ENCODE results near the gene RAB5B. TPM values are rescaled to one million over a fixed set of nuclear protein-coding genes. Genes with fewer than 3 reads are reported as not detected.

Gene RAB5B
- total RNA-seq, 1 donor from 2014 or later: 34.4 TPM

DNA sequence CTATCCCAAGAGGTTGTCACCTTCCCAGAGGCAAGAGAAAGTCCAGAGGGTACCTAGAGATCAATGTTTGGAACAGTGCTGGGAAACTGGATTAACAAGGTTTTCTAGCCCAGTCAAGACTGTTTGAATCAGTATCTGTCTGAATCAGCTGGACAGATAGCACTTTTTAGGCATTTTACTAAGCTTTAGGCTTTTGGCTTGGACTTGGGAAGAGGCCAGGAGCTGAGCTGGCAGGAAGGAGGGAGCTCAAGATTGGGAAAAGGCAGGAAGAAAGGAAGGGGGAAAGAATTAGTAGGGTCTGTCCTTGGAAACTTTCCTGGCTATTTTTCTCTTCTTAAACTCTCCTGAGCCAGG is 55.3 kb downstream of the RAB5B start:
- no peaks in the 10 kb centered on the region for H3K9me3 ChIP-seq (ENCODE audit: control insufficient read depth in 3 of 3, low read length in 3 of 3)
- no peaks in the 10 kb centered on the region for H3K27me3 ChIP-seq (ENCODE audit: control insufficient read depth in 3 of 3, insufficient read depth in 3 of 3, low read length in 3 of 3)
- no peaks in the 10 kb centered on the region for H3K4me1 ChIP-seq (ENCODE audit: control insufficient read depth in 3 of 3, insufficient read depth in 3 of 3, low read length in 3 of 3)
- no peak overlapping the region for H3K9ac ChIP-seq (ENCODE audit: low read depth in 1 of 3, low read length in 3 of 3)
- no peak overlapping the region for H3K4me3 ChIP-seq (ENCODE audit: low read length in 3 of 3)
- no peak overlapping the region for H3K27ac ChIP-seq (ENCODE audit: low read depth, low read length)
- peaks cover 26 to 49% (median 38%) of the 10 kb centered on the region in 3 donors for H3K36me3 ChIP-seq (ENCODE audit: control insufficient read depth in 3 of 3, insufficient read depth in 3 of 3, low read length in 3 of 3)

DNA sequence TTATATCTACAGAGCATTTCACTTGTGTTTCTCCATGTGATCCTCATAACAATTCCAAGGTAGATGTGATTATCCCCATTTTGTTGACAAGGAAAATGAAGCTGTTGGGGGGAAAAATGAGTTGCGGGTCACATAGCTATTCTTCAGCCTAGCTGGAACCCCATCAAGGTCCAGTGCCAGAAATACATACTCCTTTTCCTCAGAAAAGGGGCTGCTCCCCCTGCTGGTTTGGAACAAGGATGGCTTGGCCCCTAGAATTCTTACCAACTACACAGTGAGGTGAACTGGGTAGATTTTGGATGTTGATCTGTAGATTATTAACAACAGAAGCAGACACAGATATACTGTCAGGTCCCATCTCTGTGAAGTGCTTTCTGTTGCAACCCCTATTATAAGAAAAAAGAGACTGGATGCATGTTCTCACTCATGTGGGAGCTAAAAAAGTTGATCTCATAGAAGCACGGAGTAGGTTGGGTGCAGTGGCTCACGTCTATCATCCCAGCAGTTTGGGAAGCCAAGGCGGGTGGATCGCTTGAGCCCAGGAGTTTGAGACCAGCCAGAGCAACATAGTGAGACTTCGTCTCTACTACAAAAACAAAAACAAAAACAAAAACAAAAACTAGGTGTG is 55.9 kb downstream of the RAB5B start:
- Histone ChIP-seq H3K4me3 (ENCODE audit: low read length in 3 of 3) (no peak overlapping the region), H3K9ac (ENCODE audit: low read depth in 1 of 3, low read length in 3 of 3) (no peak overlapping the region), H3K9me3 (ENCODE audit: control insufficient read depth in 3 of 3, low read length in 3 of 3) (no peaks in the 10 kb centered on the region), H3K27ac (ENCODE audit: low read depth, low read length) (no peak overlapping the region), H3K36me3 (ENCODE audit: control insufficient read depth in 3 of 3, insufficient read depth in 3 of 3, low read length in 3 of 3) (peaks cover 31 to 54% (median 41%) of the 10 kb centered on the region in 3 donors), H3K4me1 (ENCODE audit: control insufficient read depth in 3 of 3, insufficient read depth in 3 of 3, low read length in 3 of 3) (no peaks in the 10 kb centered on the region), H3K27me3 (ENCODE audit: control insufficient read depth in 3 of 3, insufficient read depth in 3 of 3, low read length in 3 of 3) (no peaks in the 10 kb centered on the region)

DNA sequence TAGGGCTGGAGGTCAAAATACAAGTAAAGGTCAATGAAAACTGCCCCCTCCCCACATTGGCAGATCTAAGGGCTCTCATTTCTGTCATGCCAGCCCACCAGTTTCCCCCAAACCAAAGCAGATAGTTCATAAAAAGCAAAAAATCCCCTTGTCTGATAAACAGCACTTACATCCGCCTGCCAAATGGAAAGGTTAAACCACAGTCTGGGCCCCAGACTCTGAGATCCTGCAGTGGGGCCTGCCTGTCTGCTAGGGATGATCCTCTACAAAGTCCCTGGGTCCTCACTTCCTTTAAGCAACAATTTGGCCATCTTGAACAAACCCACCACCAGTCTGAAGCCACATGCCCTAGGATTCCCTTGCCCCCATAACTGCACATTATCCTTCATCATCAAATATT is 58.1 kb downstream of the RAB5B start:
- Histone ChIP-seq H3K27ac (ENCODE audit: low read depth, low read length) (no peak overlapping the region), H3K4me3 (ENCODE audit: low read length in 3 of 3) (no peak overlapping the region), H3K9ac (ENCODE audit: low read depth in 1 of 3, low read length in 3 of 3) (no peak overlapping the region), H3K36me3 (ENCODE audit: control insufficient read depth in 3 of 3, insufficient read depth in 3 of 3, low read length in 3 of 3) (peaks cover 34 to 61% (median 43%) of the 10 kb centered on the region in 3 donors), H3K9me3 (ENCODE audit: control insufficient read depth in 3 of 3, low read length in 3 of 3) (no peaks in the 10 kb centered on the region), H3K27me3 (ENCODE audit: control insufficient read depth in 3 of 3, insufficient read depth in 3 of 3, low read length in 3 of 3) (no peaks in the 10 kb centered on the region), H3K4me1 (ENCODE audit: control insufficient read depth in 3 of 3, insufficient read depth in 3 of 3, low read length in 3 of 3) (no peaks in the 10 kb centered on the region)

DNA sequence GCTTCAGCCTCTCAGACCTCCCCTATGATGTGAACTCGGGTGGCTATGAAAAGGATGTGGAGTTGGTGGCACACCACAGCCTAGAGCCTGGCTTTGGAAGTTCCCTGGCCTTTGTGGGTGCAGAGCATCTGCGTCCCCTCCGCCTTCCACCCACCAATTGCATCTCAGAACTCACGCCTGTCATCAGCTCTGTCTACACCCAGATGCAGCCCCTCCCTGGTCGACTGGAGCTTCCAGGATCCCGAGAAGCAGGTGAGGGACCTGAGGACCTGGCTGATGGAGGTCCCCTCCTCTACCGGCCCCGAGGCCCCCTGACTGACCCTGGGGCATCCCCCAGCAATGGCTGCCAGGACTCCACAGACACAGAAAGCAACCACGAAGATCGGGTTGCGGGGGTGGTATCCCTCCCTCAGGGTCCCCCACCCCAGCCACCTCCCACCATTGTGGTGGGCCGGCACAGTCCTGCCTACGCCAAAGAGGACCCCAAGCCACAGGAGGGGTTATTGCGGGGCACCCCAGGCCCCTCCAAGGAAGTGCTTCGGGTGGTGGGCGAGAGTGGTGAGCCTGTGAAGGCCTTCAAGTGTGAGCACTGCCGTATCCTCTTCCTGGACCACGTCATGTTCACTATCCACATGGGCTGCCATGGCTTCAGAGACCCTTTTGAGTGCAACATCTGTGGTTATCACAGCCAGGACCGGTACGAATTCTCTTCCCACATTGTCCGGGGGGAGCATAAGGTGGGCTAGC is 60.9 kb downstream of the RAB5B start:
- Histone ChIP-seq H3K4me3 (ENCODE audit: low read length in 3 of 3) (no peak overlapping the region), H3K9me3 (ENCODE audit: control insufficient read depth in 3 of 3, low read length in 3 of 3) (no peaks in the 10 kb centered on the region), H3K27ac (ENCODE audit: low read depth, low read length) (no peak overlapping the region), H3K27me3 (ENCODE audit: control insufficient read depth in 3 of 3, insufficient read depth in 3 of 3, low read length in 3 of 3) (no peaks in the 10 kb centered on the region), H3K9ac (ENCODE audit: low read depth in 1 of 3, low read length in 3 of 3) (no peak overlapping the region), H3K4me1 (ENCODE audit: control insufficient read depth in 3 of 3, insufficient read depth in 3 of 3, low read length in 3 of 3) (peaks cover 0 to 5% (median 0%) of the 10 kb centered on the region in 3 donors), H3K36me3 (ENCODE audit: control insufficient read depth in 3 of 3, insufficient read depth in 3 of 3, low read length in 3 of 3) (peaks cover 30 to 44% (median 34%) of the 10 kb centered on the region in 3 donors)

DNA sequence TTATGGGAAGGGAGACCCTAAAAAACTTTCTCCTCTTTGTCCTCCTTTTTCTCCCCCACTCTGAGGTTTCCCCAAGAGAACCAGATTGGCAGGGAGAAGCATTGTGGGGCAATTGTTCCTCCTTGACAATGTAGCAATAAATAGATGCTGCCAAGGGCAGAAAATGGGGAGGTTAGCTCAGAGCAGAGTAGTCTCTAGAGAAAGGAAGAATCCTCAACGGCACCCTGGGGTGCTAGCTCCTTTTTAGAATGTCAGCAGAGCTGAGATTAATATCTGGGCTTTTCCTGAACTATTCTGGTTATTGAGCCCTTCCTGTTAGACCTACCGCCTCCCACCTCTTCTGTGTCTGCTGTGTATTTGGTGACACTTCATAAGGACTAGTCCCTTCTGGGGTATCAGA is 63.3 kb downstream of the RAB5B start:
- Histone ChIP-seq H3K9me3 (ENCODE audit: control insufficient read depth in 3 of 3, low read length in 3 of 3) (no peaks in the 10 kb centered on the region), H3K9ac (ENCODE audit: low read depth in 1 of 3, low read length in 3 of 3) (no peak overlapping the region), H3K4me1 (ENCODE audit: control insufficient read depth in 3 of 3, insufficient read depth in 3 of 3, low read length in 3 of 3) (peaks cover 3 to 5% (median 4%) of the 10 kb centered on the region in 3 donors), H3K36me3 (ENCODE audit: control insufficient read depth in 3 of 3, insufficient read depth in 3 of 3, low read length in 3 of 3) (peaks cover 27 to 39% (median 32%) of the 10 kb centered on the region in 3 donors), H3K27me3 (ENCODE audit: control insufficient read depth in 3 of 3, insufficient read depth in 3 of 3, low read length in 3 of 3) (no peaks in the 10 kb centered on the region), H3K27ac (ENCODE audit: low read depth, low read length) (no peak overlapping the region), H3K4me3 (ENCODE audit: low read length in 3 of 3) (no peak overlapping the region)

DNA sequence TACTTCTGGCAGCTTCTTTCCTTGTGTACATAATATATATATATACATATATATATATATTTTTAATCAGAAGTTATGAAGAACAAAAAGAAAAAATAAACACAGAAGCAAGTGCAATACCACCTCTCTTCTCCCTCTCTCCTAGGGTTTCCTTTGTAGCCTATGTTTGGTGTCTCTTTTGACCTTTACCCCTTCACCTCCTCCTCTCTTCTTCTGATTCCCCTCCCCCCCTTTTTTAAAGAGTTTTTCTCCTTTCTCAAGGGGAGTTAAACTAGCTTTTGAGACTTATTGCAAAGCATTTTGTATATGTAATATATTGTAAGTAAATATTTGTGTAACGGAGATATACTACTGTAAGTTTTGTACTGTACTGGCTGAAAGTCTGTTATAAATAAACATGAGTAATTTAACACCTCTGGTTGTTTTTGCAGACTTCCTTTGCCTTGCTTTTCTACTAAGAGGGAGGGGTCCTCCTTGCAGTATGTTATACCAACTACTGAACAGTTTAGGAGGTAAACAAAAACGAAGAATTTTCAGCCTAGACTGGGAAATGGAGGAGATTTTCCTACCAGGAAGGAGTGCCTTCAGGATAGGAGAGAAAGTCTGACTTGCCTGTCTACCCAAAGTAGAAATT is 64.3 kb downstream of the RAB5B start:
- peaks cover 11 to 12% (median 11%) of the 10 kb centered on the region in 3 donors for H3K4me1 ChIP-seq (ENCODE audit: control insufficient read depth in 3 of 3, insufficient read depth in 3 of 3, low read length in 3 of 3)
- no peak overlapping the region for H3K9ac ChIP-seq (ENCODE audit: low read depth in 1 of 3, low read length in 3 of 3)
- H3K27me3 ChIP-seq (ENCODE audit: control insufficient read depth in 3 of 3, insufficient read depth in 3 of 3, low read length in 3 of 3): no peaks in the 10 kb centered on the region
- H3K27ac ChIP-seq (ENCODE audit: low read depth, low read length): no peak overlapping the region
- H3K4me3 ChIP-seq (ENCODE audit: low read length in 3 of 3): no peak overlapping the region
- H3K36me3 ChIP-seq (ENCODE audit: control insufficient read depth in 3 of 3, insufficient read depth in 3 of 3, low read length in 3 of 3): peaks cover 21 to 29% (median 22%) of the 10 kb centered on the region in 3 donors
- no peaks in the 10 kb centered on the region for H3K9me3 ChIP-seq (ENCODE audit: control insufficient read depth in 3 of 3, low read length in 3 of 3)

DNA sequence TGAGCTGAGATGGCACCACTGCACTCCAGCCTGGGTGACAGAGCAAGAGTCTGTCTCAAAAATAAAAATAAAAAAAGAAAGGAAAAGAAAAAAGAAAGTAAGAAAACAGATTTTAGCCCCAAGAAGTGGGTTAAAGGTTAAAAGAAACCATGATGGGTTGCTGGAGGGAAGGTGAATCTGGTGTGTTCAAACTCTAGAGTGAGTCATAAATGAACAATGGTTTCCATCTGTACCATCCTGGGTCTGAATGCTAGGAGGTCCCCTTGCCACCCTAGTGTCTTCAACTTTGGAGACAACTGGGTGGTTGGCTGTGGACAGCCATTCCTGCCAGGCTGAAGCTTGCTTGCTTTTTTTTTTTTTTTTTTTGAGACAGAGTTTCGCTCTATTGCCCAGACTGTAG is 66.3 kb downstream of the RAB5B start:
- peaks cover 23 to 29% (median 27%) of the 10 kb centered on the region in 3 donors for H3K36me3 ChIP-seq (ENCODE audit: control insufficient read depth in 3 of 3, insufficient read depth in 3 of 3, low read length in 3 of 3)
- H3K27ac ChIP-seq (ENCODE audit: low read depth, low read length): no peak overlapping the region
- H3K9me3 ChIP-seq (ENCODE audit: control insufficient read depth in 3 of 3, low read length in 3 of 3): no peaks in the 10 kb centered on the region
- no peak overlapping the region for H3K9ac ChIP-seq (ENCODE audit: low read depth in 1 of 3, low read length in 3 of 3)
- no peak overlapping the region for H3K4me3 ChIP-seq (ENCODE audit: low read length in 3 of 3)
- H3K27me3 ChIP-seq (ENCODE audit: control insufficient read depth in 3 of 3, insufficient read depth in 3 of 3, low read length in 3 of 3): no peaks in the 10 kb centered on the region
- H3K4me1 ChIP-seq (ENCODE audit: control insufficient read depth in 3 of 3, insufficient read depth in 3 of 3, low read length in 3 of 3): peaks cover 12 to 19% (median 14%) of the 10 kb centered on the region in 3 donors

DNA sequence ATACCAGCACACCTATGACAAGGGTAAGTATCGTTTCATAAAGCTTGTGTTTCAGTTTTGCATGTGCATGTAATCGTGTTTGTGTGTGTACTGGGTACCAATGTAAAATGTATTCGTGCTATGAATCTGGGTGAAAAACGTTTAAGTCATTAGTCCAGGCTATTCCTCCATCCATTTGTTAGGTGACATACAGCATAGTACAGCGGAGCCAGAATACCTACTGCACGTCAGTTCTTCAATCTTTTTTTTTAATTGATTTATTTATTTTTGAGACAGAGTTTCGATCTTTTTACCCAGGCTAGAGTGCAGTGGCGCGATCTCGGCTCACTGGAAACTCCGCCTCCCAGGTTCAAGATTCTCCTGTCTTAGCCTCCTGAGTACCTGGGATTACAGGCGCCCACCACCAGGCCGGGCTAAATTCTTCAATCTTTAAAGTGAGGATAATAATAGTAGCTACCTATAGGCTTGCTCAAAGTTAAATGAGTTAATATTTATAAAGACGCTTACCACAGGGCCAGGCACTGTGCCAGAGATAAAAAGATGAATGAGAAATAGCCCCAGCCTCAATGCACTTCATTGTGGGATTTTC is 67.2 kb downstream of the RAB5B start:
- Histone ChIP-seq H3K4me1 (ENCODE audit: control insufficient read depth in 3 of 3, insufficient read depth in 3 of 3, low read length in 3 of 3) (peaks cover 12 to 19% (median 14%) of the 10 kb centered on the region in 3 donors), H3K9ac (ENCODE audit: low read depth in 1 of 3, low read length in 3 of 3) (peak overlapping the region; percentile 26 to 73 (median 67)), H3K27me3 (ENCODE audit: control insufficient read depth in 3 of 3, insufficient read depth in 3 of 3, low read length in 3 of 3) (no peaks in the 10 kb centered on the region), H3K36me3 (ENCODE audit: control insufficient read depth in 3 of 3, insufficient read depth in 3 of 3, low read length in 3 of 3) (peaks cover 19 to 31% (median 23%) of the 10 kb centered on the region in 3 donors), H3K4me3 (ENCODE audit: low read length in 3 of 3) (peak overlapping the region; percentile 78 to 100 (median 96)), H3K9me3 (ENCODE audit: control insufficient read depth in 3 of 3, low read length in 3 of 3) (no peaks in the 10 kb centered on the region), H3K27ac (ENCODE audit: low read depth, low read length) (peak overlapping the region; percentile 84)

DNA sequence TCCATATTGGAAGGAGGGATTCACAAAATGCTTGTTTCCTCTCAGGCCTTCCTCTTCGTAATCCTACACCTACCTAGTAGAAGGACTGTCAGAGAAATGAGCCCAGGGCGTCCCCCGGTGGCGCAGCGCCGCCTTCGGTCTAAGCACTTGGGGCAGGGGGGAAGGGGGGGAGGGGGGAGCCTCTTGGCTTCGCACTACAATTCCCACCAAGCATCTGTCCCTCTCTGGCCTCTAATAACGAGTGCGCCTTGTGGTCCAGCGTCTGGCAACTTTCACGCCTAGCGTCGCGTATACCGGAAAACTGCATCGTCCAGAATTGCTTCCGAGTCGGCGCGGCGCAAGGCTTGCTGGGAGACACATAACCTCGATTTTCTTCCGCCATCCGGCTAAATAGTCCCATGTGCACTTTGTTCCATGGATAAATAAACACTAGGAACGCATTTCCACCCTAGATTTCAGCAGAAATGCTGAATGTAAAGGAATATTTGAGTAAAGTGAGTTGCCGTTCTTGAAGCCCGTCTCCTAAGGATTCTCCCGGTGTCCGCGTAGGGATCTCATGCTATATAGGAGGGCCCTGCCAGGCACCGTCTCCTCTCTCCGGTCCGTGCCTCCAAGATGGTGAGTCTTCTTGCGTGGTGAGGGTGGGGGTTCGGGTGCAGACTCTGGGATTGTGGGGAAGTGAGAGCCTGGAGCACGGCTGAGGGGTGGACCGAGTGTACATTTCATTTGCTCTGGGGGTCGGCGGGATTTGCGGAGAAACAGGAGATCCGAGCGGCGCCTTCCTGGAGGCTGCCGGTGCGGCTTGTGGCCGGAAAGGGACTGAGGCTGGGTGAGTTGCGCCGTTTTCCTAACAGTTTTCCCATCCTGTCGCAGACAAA is 67.9 kb downstream of the RAB5B start, which contains the start of gene RPS26:
TSS of gene RPS26 (plus strand) at position 367 of the 878 bp plus-strand sequence. CDS start at position 616, 249 bp downstream.
- H3K27me3 ChIP-seq (ENCODE audit: control insufficient read depth in 3 of 3, insufficient read depth in 3 of 3, low read length in 3 of 3): no peaks in the 10 kb centered on the region
- peak within 1 kb of the TSS; percentile 84 for H3K27ac ChIP-seq (ENCODE audit: low read depth, low read length)
- peaks cover 14 to 31% (median 15%) of the 10 kb centered on the region in 3 donors for H3K36me3 ChIP-seq (ENCODE audit: control insufficient read depth in 3 of 3, insufficient read depth in 3 of 3, low read length in 3 of 3)
- H3K4me3 ChIP-seq (ENCODE audit: low read length in 3 of 3): peak within 1 kb of the TSS; percentile 78 to 100 (median 96)
- H3K4me1 ChIP-seq (ENCODE audit: control insufficient read depth in 3 of 3, insufficient read depth in 3 of 3, low read length in 3 of 3): peaks cover 12 to 19% (median 14%) of the 10 kb centered on the region in 3 donors
- no peaks in the 10 kb centered on the region for H3K9me3 ChIP-seq (ENCODE audit: control insufficient read depth in 3 of 3, low read length in 3 of 3)
- H3K9ac ChIP-seq (ENCODE audit: low read depth in 1 of 3, low read length in 3 of 3): peak within 1 kb of the TSS; percentile 83 to 98 (median 98)

Data from skeletal muscle tissue (tissue), 4 donors.